Urothelium cell line (cell line): ENCODE results near the gene AMBRA1.

ENCODE experiments used
- DNase-seq: peaks from one replicate; pipeline ENCODE4 v3.0.0; 2011; ENCODE audit warnings: low spot score, mixed read lengths
- FAIRE-seq: peaks from 2 replicates; lab custom pipeline; 2011; peaks lifted over from hg19 to GRCh38; lab: Jason Lieb, UNC

AMBRA1 gene

GRCh38 chr11:46360878-46361277 lies 232.9 kb downstream of the AMBRA1 start:
- DNase-seq, result no peak
- no peak for FAIRE-seq

GRCh38 chr11:46359953-46360352 lies 233.9 kb downstream of the AMBRA1 start:
- DNase-seq (no peak), FAIRE-seq (no peak)

GRCh38 chr11:46357483-46357936 lies 236.3 kb downstream of the AMBRA1 start:
- DNase-seq (no peak), FAIRE-seq (no peak)

GRCh38 chr11:46356924-46357482 lies 236.8 kb downstream of the AMBRA1 start:
- no peak for FAIRE-seq
- DNase-seq, result no peak

- DNase-seq, result no peak
These were observed 240.1 kb downstream of the AMBRA1 start for GRCh38 chr11:46353698-46354097.

GRCh38 chr11:46352063-46352841 lies 241.6 kb downstream of the AMBRA1 start:
- FAIRE-seq, result no peak
- DNase-seq, result no peak

More at GRCh38 chr11:46353698-46354097, 240.1 kb downstream of the AMBRA1 start:
- FAIRE-seq, result no peak

- no peak for DNase-seq
- FAIRE-seq, result no peak
These were observed 242.2 kb downstream of the AMBRA1 start for GRCh38 chr11:46351606-46352005.

GRCh38 chr11:46351148-46351547 lies 242.7 kb downstream of the AMBRA1 start:
- no peak for FAIRE-seq
- no peak for DNase-seq

- DNase-seq (no peak), FAIRE-seq (no peak)
These were observed 243.1 kb downstream of the AMBRA1 start for GRCh38 chr11:46350695-46351094.

GRCh38 chr11:46348566-46349401 lies 245.0 kb downstream of the AMBRA1 start:
- FAIRE-seq (no peak), DNase-seq (no peak)

GRCh38 chr11:46347637-46348311 lies 246.0 kb downstream of the AMBRA1 start:
- DNase-seq (no peak), FAIRE-seq (no peak)

- DNase-seq (peak; percentile 97), FAIRE-seq (peak; percentile 73)
These were observed 246.8 kb downstream of the AMBRA1 start, which contains the start of gene DGKZ for GRCh38 chr11:46346886-46347636. Gene DGKZ, plus strand, starts transcription at chr11:46347463. Its CDS starts 197 bp downstream, at chr11:46347660.
